ENCODE results near the gene DAB1.

- TF ChIP-seq CTCF (IDR thresholded peaks at IDR 0.05 in 2 of 3, conservative IDR thresholded peaks at IDR 0.05 in 1 of 3; ENCODE audit: borderline replicate concordance in 1 of 3, insufficient read depth in 1 of 3, low read depth in 2 of 3, low read length in 2 of 3) (no peak), POLR2A (IDR thresholded peaks at IDR 0.05; ENCODE audit: borderline replicate concordance, extremely low read depth, insufficient read depth, insufficient read length) (no peak), TCF7L2 (IDR thresholded peaks at IDR 0.05; ENCODE audit: borderline replicate concordance, extremely low read depth, insufficient read depth, insufficient read length) (no peak), EZH2 (IDR thresholded peaks at IDR 0.05) (no peak), ATF3 (IDR thresholded peaks at IDR 0.05) (no peak), MAX (IDR thresholded peaks at IDR 0.05) (no peak), JUND (IDR thresholded peaks at IDR 0.05) (no peak), YY1 (IDR thresholded peaks at IDR 0.05; ENCODE audit: extremely low read depth, insufficient replicate concordance, low read depth, low read length) (no peak)
Observed at GRCh38 chr1:57058652-57059501, 365.0 kb downstream of the DAB1 start.

Measured in HCT116 (cell line).